LNCAP (cell line): ENCODE measurements around the gene PDZD2.

Source experiments
- CTCF ChIP-seq: fragments of 450-650 bp; IDR thresholded peaks from 2 replicates; pipeline ENCODE4 v1.5.1; 2017; ENCODE audit warnings: mild to moderate bottlenecking

The PDZD2 gene

GRCh38 chr5:31675472-31675871 is 36.5 kb downstream of the PDZD2 start:
- TF ChIP-seq CTCF, result no peak

GRCh38 chr5:31678180-31678579 is 39.2 kb downstream of the PDZD2 start:
- TF ChIP-seq CTCF, result no peak

- TF ChIP-seq CTCF, result no peak
Measured at GRCh38 chr5:31680528-31680927, 41.6 kb downstream of the PDZD2 start.

GRCh38 chr5:31682025-31682424 is 43.1 kb downstream of the PDZD2 start:
- TF ChIP-seq CTCF, result no peak

DNA sequence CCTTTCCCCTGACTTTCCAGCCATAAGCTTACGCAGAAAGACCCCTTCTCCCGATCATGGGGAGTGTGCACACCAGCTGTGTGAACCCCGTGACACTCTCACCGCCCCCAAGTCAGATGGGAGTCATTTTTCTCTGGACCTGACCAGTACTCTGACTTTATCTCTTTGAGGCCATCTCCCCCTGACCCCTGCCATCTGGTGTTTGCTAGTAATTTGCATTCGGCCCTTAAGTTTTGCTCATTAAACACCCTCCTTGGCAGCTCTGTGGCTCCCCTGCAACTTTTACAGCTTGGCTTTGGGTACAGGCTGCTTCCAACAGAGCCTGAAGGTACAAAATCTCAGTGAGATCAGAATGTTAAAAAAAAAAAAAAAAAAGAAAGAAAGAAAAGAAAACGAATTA is 43.9 kb downstream of the PDZD2 start:
- TF ChIP-seq CTCF, result no peak

- TF ChIP-seq CTCF, result no peak
Measured at GRCh38 chr5:31688515-31689092, 49.7 kb downstream of the PDZD2 start.

DNA sequence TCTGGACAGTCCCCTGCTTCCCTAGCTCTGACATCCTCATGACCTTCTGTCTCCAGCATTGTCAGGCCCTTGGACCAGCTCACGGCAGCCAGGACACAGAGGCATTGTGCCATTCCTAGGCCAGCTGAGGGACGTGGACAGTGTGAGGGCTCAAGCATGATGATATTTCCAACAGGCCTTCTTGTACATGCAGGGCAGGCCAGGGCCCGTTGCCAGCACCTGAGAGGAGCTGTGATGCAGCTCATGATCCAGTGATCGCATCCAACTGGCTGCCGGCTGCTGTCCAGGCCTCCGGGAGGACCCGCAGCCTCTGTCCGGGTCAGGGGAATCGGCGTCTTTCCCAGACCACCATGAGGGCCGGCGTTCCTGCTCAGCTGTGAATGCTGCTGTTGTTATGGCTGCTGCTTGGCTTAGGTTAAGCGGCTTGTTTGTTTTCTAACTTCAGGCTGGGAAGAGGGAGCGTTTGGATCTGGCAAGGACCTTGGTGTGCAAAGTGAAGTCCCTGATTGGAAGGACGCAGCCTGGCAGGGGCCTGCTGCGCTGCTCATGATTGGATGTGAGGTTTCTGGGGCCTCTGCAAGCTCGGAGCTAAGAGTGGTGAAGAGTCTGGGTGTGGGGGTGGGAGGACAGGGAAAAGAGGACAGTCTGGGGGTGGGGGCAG is 53.8 kb downstream of the PDZD2 start:
- no peak for TF ChIP-seq CTCF

- TF ChIP-seq CTCF, result no peak
Measured at GRCh38 chr5:31698673-31699072, 59.7 kb downstream of the PDZD2 start.
